Measurements from ENCODE around the gene ADM.

ADM gene

GRCh38 chr11:10328314-10329098 is 23.6 kb downstream of the ADM start:
- no peak for DNase-seq (ENCODE audit: low read depth in 2 of 2)

- no peak for DNase-seq (ENCODE audit: low read depth in 2 of 2)
These were observed 24.5 kb downstream of the ADM start for GRCh38 chr11:10329356-10329755.

- DNase-seq (ENCODE audit: low read depth in 2 of 2), result no peak
These were observed 25.1 kb downstream of the ADM start for GRCh38 chr11:10329935-10330334.

- DNase-seq (ENCODE audit: low read depth in 2 of 2), result no peak
These were observed 26.8 kb downstream of the ADM start for GRCh38 chr11:10331548-10332289.

- no peak for DNase-seq (ENCODE audit: low read depth in 2 of 2)
These were observed 28.6 kb downstream of the ADM start for GRCh38 chr11:10333490-10333889.

DNA sequence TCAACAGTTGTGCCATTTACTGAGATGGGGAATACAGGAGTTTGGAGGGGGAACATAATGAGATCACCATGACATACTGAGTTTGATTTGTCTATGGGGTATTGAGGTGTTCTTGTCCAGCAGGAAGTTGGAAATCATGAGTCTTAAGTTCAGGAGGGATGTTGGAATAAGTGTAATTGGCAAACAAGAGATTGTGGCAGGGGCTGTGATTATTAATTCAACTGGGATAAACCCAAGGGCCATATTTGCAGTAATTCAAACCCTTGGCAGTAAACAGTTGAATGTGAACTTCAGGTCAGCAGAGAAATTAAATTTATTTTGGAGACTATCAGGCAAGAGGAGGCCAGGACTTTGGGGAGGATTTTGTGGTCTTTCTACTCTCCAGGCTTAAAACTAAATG is 33.4 kb downstream of the ADM start:
- DNase-seq (ENCODE audit: low read depth in 2 of 2), result no peak

GRCh38 chr11:10348650-10349280 is 43.9 kb downstream of the ADM start:
- no peak for DNase-seq (ENCODE audit: low read depth in 2 of 2)

DNA sequence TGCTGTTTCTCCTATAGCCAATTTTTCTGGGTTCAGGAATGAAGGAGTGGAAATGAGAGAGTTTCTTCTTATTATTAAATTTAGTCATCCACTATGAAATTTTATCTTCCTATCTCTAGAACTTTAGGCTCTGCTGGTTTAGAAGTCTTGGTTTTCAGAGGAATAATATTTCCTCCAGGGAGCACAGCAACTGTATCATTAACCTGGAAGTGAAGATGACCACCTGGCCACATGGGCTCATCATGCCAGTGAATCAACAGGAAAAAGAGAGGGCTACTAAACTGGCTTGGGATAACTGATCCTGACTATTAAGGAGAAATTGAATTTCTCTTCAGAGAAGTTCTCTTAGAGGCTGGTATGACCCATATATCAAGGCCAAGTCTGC is 44.4 kb downstream of the ADM start:
- no peak for DNase-seq (ENCODE audit: low read depth in 2 of 2)

DNA sequence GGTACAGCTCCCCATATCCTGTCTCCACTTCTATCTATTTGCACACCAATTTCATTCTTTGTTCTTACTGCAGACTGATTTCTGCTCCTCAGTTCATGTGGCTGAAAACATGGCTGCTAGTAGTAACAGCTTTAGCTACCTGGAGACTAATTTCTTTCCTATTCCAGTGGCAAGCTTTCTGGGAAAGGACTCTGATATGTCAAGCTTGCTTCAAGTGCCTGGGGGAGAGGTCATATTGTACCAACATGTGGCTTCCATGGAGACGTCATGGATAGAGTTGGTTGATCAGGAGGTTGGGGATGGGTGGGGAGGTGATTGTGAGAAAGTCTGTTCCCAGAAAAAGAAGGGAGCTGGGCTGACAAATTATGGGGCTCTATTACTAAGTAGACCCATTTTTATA is 44.9 kb downstream of the ADM start:
- DNase-seq (ENCODE audit: low read depth in 2 of 2), result no peak

DNA sequence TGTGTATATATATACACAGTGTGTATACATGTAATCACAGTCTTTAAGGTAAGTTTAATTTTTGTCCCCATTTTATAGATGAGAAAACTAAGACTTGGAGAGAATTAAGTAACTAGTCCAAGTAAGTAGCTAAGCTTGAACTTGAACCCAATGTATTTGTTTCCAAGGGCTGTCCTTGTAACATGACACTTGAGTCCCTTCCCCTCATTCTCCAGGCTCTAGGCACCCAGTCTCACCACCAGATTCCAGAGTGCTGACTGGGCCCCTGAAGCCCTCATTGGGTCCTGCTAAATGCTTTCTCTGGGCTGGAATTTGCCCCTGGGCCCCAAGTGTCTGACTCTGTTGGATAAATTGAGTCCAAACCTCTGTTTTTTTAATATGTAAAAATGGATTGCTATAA is 45.5 kb downstream of the ADM start:
- DNase-seq (ENCODE audit: low read depth in 2 of 2), result no peak

DNA sequence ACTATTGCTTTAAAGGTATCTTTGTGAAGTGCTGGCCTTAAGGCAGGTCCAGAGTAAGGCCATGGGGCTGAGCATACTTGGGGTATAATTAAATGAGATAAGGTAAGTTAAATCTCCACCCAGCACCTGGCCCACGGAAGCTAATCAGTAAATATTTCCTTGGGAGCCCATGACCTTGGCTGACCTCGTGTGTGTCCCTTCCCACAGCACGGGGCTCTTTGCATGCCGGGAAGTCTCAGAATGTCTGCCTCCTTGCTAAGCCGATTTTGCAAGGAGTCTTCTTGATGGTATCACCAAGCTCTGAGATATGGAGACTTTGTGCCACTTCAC is 46.5 kb downstream of the ADM start:
- no peak for DNase-seq (ENCODE audit: low read depth in 2 of 2)

DNA sequence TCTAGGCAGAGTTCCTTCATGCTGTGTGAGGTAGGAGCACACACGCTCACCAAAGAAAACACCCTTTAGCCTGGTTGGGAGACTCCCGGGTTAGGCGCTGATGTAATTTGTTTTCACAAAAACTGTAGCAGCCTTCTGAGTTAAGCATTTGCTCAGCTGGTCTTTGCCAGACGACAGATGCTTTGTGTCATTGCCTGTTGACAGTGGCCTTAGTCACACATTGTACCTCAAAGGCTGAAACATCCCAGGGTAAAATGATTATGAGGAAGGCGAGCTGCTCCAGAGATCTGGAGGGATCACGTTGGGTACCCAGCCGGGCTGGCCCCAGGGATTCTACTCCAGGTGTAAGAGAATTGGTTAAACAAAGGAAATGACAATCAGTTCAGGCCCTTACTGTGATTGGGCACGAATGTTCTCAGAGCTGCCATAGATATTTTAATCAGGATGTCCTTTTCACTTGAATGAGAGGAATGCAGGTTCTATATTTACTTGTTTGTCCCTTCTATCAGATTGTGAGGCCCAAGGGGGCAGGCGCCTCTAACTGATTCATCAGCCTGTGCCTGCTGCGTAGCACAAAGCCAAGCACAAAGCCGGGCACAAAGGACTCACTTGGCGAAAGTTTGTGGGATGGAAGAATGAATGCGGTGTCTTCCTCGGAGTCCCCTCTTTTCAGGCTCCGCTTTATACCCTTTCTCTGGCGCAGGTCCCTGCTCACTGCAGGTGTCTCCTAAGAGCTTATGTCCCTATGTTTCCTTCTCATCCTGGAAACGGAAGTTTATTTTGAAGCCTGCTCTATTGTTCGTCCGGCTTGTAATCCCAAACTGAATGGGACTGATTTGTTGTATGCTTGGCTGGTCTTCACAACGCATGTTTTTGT is 47.1 kb downstream of the ADM start:
- DNase-seq (ENCODE audit: low read depth in 2 of 2), result no peak

- no peak for DNase-seq (ENCODE audit: low read depth in 2 of 2)
These were observed 48.2 kb downstream of the ADM start for GRCh38 chr11:10352921-10353550.

GRCh38 chr11:10354389-10354788 is 49.5 kb downstream of the ADM start:
- no peak for DNase-seq (ENCODE audit: low read depth in 2 of 2)

DNA sequence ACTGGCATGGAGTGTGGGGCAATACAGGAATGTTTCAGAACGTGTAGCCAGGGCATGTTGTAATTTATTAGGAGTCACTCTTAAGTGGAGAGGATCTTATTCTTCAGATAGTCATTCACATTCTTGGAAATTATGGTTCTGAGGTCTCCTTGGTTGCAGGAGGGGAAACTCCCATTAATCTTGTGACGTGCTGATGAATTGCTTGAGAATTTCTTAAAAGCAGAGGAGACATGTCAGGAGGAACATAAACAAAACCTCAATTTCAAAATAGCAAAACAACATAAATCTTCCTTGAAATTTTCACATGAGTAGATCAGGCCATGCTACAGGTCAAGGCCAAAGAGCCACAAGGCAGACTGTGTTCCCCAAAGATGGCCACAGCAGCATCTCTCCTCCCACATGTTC is 50.4 kb downstream of the ADM start:
- no peak for DNase-seq (ENCODE audit: low read depth in 2 of 2)

GRCh38 chr11:10356161-10356560 is 51.3 kb downstream of the ADM start:
- DNase-seq (ENCODE audit: low read depth in 2 of 2), result no peak

All from stimulated activated CD4-positive, alpha-beta T cell treated with anti-CD3 and anti-CD28 coated beads, Interleukin-4, amount 100 ng/mL, for 48 hours (primary cell).